GM19463 (cell line): ENCODE measurements around the gene BMPR1B.

Experiments used
- ATAC-seq: cut with Tn5 transposase; IDR thresholded peaks from one replicate; pipeline ENCODE4 v1.9.1; 2021; ENCODE audit warnings: mild to moderate bottlenecking, moderate library complexity; ENCODE audit not compliant: unreplicated experiment

The BMPR1B gene

GRCh38 chr4:95077864-95078263 is 320.1 kb downstream of the BMPR1B start:
- no peak for ATAC-seq

DNA sequence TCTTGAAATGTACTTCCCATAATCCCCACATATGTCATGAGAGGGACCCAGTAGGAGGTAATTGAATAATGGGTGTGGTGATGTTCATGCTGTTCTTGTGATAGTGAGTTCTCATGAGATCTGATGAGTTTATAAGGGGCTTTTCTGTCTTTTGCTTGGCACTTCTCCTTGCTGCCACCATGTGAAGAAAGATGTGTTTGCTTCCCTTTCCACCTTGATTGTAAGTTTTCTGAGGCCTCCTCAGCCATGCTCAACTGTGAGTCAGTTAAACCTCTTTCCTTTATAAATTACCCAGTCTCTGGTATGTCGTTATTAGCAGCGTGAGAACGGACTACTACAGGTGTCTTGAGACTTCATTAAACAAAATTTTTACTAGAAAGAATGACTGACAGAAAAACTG is 323.2 kb downstream of the BMPR1B start:
- no peak for ATAC-seq

DNA sequence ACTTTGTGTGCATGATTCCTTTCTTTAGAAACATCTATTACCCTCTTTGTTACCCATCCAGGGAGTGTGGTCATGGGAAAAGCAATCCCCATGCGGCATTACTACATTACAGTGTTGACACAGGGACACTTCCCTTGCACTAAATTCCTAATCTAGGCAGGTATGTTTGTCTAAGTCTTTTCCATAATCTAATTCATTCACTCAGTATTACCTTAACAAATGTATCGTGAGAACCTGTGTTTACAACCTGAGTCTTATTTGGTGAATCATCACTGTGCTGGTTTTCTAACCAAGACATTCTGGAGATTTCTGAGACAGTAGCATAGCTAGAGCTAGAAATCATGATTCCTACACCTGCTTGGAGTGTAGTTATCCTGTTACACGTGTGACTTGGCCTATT is 326.8 kb downstream of the BMPR1B start:
- no peak for ATAC-seq

GRCh38 chr4:95085124-95085833 is 327.5 kb downstream of the BMPR1B start:
- no peak for ATAC-seq

DNA sequence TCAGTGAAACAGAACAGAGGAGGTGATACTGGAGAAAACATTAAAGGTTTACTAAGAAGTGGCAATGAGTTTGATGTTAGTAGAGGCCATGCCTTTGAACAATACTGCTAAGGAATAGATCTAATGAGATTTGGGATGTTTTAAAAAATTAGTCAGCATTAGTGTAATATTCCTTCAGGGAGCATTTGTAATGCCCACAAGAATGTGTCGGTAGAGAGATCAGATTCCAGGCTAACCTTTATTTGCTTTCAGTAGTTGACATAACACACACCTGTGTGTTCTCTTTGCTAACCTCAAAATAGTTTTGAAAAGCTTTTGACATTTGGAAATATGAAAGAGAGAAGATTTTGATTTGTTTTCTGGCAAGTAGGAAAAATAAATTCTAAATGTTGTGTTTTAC is 328.8 kb downstream of the BMPR1B start:
- ATAC-seq, result no peak

DNA sequence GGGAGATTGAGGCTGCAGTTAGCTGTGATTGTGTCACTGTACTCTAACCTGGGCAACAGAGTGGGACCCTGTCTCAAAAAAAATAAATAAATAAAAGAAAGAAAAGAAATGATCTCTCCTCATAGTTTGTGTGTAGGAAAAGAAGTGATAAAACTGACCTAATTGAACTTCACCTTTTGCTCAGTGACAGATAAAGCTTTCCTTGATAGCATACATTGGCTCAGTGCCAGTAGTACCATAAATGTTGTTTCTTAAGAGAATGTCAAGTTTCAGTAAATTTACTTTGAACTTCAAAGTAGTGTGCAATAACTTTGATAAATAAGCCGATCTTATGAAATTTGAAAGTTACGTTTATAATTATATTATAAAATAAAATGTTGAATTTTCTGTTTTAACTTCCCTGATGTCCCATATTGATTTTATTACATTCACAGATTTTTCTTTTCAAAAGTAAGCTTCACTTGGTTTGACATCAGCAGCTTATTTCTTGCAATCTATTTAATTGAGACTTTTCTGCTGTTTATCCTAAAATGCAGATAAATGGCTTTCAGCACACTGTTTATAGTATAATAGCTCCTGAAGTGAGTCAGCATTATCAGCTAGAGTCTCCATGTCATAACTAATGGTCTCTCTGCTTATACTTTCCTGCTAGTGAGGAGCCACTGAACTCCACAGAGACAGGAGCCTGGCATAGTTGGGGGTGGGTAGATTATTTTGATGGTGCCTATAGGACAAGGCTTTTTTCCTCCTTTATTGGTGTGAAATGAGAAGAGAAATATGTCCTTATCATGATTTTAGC is 330.1 kb downstream of the BMPR1B start:
- ATAC-seq, result no peak

DNA sequence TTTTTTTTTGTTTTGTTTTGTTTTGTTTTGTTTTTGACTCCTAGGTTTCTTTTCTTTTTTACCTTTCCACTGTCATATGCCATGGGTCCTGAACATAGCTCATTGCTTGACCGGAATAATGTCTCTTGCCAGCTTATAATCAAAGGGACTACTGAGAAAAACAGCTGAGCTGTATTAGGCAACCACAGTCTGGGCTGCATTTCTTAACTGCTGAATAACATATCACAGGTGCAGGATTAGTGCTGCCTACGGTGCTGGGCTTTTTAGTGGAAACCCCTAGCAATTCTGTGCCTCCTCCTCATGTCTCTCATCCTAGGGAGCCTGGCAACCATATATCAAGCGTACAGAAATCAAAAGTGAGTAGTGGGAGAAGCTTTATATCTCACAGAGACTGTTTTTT is 333.5 kb downstream of the BMPR1B start:
- no peak for ATAC-seq

GRCh38 chr4:95092766-95093165 is 335.0 kb downstream of the BMPR1B start:
- ATAC-seq, result no peak

DNA sequence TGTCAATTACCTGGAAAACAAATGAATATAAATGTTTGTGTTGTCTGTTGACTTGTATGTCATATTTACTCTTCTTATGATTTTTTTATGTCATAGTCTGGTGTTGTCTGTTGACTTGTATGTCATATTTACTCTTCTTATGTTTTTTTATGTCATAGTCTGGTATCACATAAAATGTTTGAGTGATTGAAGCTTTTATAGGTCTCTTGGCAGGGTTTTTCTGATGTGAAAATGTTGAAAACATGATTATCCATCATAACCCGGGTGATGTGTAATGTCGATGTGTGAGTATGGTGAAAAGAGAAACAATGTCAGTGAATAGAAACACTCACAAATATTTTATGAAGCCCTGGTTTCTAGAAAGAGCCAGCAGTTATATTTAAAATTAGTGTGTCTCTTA is 335.7 kb downstream of the BMPR1B start:
- no peak for ATAC-seq

DNA sequence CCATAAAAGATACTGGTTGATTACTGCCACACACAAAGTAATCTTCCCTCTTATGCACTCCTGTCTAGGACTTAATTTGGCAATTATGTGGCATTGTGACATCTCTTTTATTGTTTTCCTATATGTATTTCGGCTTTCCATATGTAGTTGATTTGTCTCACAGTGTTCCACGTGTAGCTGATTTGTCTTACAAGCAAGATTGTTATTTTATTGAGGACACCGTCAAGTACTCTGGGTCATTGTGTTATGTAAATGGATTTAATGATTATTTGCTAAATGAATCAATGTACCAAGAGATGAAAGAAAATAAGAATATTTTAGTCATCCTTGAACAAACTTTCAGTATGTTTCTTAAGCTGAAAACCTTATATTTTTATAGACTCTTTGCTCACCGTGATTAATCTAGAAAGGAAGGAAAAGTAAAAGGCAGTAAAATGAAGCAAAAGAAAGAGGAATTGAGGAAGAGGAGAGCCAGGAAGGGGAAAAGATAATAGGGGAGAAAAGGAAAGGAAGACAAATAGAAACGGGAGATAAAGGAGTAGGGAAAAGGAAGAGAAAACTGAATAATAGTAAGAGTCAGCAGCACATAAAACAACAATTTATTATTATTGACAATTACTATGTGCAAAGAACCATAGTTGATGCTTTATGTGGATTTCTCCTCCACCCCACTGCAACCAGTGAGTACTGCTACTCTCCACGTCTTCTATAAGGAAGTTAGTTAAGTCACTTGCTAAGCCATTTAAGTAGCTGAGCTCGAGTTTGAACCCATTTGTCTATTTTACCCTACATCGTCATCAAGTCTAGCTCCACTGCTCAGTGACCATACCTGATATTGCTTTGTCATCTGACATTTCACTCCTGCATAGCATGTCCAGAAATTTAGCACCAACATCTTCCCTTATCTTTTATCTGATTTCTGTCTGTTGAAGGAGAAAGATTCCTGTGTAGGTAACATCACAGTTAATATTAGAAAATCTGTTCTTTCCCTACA is 336.5 kb downstream of the BMPR1B start:
- ATAC-seq, result no peak

DNA sequence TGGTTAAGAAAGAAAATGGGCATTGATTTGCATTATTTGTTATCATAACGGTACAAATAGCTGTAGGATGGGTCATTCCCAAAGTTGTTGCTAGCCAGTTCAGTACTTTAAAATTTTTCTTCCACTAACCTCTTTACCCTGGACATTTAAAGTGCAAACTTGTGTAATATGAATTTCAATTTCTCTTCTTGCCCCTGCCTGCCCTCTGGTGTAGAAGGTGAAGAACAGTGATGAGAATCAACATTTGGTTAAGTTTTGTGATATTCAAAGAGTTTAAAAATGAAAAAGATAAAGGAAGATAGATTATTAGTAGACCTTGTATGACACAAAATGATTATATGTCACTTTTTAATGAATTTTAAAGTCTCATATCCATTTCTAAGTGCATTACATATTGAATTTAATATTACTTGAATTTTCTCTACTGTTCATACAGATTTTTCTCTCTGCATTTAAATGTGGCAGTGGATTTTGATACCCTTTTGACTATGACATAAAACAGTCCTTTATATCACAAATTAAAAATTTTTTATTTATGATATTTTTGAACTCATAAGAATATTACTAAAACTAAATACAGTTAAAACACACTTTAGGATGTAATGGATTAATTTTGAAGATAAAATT is 337.7 kb downstream of the BMPR1B start:
- no peak for ATAC-seq

DNA sequence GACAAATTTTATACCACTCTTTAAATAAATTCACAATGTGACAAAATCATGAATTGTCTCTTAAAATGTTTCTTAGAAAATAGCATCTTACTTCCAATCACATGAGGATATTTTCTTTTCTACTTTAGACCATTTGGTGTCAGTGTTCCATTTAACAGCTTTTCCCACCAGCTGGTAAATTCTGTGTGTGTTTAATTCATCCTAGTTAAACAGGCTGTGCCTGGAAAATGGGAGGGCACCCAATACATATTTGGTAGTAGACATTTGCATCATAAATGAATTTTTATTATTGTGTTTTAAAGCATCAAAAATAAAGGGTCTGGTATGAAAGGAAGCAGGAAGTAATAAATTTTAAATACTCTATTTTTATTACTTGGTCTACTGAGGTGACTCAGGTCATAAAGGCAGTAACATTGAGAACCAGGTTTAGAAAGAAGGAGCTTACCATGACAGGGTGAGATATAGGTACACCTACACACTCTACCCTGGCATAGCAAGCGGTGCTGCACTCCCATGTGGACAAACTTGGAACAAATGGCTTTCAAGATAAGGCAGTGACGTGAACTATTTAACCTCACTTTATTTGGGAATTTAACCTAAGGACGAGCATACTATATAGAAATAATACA is 344.5 kb downstream of the BMPR1B start:
- ATAC-seq, result no peak

DNA sequence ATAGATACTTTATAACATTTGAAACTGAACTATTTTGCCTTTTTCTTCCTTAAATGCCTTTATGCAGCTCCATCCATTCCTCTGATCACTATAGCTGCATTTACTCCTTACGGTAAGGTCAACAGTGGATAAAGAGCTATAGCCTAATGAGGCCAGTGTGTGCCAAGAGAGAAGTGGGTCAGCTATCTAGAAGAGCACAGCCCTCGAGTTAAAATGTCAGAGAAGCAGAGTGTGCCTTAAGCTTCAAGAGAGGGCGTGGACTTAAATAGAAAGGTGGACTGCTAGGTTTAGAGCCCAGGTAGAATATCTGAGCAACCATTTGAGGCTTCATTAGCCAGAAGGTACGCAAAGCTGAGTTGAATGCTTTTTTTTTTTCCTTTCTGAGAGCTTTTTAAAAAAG is 347.4 kb downstream of the BMPR1B start:
- ATAC-seq, result no peak

DNA sequence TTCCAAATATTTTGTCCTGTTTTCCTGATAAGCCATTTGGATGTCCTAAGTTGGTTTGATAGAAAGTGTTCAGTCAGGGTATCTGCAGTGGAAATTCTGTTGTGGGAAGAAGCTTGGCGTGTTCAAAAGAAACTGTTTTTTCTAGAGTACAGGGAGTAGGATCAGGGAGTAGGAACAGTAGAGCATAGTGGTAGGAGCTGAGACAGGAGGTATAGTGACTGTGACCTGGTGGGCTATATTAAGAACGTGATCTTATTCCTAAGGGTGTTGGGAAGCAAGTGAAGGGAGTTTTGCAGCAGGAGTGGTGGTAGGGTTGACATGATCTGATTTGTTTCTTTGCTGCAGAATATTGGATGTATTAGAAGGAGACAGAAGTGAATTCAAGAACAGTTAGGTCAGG is 348.2 kb downstream of the BMPR1B start:
- no peak for ATAC-seq

DNA sequence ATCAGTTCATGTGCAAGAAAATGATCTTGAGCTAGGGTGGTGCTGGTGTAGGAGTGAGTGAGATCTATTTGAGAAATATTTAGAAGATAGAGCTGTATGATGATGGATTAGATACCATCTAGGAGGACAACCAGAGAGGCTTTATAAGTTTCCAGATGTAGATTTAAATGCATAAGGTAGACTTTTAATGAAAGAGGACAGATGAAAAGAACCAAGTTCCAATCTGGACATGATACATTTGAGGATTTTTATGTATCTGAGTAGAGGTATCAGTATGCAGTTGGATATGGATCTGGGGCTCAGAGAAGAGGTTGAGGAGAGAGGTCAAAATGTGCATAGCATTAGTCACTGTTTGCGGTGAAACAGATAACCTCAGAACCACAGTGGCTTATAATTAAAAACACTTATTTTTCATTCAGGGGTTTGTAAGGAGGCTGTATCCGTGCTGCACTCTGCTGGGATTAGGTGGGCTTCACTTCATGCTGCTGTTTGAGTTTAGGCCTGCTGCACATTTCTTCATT is 348.7 kb downstream of the BMPR1B start:
- no peak for ATAC-seq

DNA sequence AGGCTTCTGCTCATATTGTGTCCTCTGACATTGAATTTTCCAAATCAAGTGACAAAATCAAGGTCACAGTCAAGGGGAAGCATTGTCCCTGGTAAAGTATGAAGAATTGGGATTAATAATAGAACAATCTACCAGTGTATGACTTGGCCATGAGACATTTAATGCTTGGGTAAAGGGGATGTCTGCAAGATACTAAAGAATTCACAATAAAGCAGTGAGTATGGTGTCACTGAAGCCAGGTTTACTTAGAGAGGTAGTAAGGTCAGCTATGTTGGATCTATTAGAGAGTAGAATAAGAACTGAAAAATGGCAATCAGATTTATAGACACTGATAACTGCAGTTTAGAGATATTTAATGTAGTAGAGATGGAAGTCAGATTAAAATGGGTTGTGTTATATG is 349.2 kb downstream of the BMPR1B start:
- no peak for ATAC-seq

- no peak for ATAC-seq
Measured at GRCh38 chr4:95107635-95108034, 349.9 kb downstream of the BMPR1B start.

DNA sequence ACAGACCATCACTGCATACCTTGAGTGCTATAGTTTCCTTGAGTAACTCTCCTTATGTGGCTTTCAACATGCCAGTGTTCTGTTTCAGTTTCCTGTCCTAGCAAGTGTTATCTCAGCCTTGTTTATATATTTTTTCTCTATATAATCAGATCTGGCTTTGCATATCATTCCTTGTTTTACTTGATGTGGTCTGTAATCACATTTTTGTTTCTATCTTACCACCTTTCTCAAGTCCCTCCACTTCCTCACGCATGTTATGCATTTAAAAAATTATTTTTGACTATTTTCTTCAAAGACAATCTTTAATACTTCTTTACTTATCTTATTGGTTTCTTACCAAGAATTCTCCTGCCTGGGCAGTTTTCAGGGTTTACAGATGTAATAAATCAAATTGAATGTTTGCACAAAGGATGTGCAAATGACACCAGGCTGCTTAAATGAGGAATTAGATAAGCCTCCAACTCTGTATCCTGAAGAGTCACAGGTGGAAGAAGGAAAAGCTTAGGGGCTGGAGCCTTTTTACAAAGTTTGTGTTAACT is 351.2 kb downstream of the BMPR1B start:
- no peak for ATAC-seq

- ATAC-seq, result no peak
Measured at GRCh38 chr4:95114521-95114920, 356.8 kb downstream of the BMPR1B start.

DNA sequence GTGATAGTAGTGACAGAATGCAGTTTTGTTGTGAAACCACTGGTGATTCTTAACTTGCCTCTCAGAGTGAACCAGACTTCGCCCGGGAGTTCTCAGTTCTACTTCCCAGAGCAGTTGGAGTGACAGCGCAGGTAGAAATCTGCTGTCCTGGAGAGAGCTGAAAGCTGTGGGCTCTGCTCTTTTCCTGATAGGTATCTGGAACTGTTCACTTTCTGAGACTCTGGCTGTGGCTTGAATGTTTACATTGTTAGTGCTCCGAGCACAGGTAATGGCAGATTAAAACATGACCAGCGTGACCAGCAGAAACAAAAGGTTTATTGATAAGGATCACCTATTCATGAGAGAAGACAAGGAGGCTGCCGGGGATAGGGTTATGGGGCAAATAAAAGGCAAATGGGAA is 360.7 kb downstream of the BMPR1B start:
- no peak for ATAC-seq
